GM12873 (cell line): ENCODE measurements around the gene TJP3.

ENCODE experiments used
- TF ChIP-seq, protein P1 (sequence below): IDR thresholded peaks from 2 replicates; pipeline ENCODE4 v1.5.1; 2012; ENCODE audit warnings: low read depth, mild to moderate bottlenecking, moderate library complexity, low read length, control low read depth; ENCODE audit not compliant: insufficient read depth; ENCODE audit errors: missing control alignments

Gene TJP3

DNA sequence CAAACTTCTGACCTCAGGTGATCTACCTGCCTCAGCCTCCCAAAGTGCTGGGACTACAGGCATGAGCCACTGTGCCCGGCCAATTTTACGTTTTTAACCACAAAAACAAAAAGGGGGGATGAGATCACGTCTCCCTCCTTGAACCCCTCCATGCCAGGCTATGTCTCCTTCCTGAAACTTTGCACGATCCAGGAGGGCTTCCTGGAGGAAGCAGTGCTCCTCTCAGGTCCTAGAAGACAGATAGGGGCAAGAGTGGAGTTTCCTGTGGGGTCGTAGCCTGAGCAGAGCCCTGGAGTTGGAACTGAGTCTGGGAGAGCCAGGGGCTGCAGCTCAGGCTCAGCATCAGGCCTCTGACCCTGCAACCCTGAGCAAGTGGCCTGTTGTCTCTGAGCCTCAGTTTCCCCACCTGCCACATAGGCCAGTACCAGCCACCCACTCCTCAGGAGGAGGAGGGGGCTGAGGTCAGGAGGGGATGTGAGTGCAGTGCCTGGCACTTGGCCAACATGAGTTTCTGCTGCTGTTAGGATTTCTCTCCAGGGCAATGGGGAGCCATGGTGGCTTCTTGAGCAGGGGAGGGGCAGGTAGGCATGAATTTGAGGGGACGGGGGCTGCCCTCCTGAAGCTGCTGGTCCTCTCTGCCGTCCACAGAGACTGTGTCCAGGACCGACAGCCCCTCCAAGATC lies 37.3 kb downstream of the TJP3 start:
- TF ChIP-seq, protein P1, sequence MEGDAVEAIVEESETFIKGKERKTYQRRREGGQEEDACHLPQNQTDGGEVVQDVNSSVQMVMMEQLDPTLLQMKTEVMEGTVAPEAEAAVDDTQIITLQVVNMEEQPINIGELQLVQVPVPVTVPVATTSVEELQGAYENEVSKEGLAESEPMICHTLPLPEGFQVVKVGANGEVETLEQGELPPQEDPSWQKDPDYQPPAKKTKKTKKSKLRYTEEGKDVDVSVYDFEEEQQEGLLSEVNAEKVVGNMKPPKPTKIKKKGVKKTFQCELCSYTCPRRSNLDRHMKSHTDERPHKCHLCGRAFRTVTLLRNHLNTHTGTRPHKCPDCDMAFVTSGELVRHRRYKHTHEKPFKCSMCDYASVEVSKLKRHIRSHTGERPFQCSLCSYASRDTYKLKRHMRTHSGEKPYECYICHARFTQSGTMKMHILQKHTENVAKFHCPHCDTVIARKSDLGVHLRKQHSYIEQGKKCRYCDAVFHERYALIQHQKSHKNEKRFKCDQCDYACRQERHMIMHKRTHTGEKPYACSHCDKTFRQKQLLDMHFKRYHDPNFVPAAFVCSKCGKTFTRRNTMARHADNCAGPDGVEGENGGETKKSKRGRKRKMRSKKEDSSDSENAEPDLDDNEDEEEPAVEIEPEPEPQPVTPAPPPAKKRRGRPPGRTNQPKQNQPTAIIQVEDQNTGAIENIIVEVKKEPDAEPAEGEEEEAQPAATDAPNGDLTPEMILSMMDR, result no peak

DNA sequence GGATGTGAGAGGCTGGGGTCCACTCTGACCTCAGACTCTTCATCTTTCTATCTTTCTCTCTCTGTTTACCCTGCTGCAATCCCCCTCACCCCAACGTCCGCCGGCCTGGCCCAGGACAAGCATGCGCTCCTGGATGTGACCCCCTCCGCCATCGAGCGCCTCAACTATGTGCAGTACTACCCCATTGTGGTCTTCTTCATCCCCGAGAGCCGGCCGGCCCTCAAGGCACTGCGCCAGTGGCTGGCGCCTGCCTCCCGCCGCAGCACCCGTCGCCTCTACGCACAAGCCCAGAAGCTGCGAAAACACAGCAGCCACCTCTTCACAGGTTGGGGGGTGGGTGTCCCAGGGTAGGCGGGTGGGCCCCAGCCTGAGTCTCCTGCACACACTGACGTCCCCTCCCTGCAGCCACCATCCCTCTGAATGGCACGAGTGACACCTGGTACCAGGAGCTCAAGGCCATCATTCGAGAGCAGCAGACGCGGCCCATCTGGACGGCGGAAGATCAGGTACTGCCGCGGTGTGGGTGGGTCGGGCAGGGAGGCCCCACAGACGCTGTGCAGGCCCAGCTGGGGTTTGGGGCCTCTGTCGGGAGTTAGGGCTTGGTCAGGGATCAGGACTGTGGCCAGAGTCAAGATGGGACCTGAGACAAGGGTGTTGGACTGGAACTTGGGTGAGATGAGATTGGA lies 38.3 kb downstream of the TJP3 start:
- TF ChIP-seq, protein P1, result no peak

DNA sequence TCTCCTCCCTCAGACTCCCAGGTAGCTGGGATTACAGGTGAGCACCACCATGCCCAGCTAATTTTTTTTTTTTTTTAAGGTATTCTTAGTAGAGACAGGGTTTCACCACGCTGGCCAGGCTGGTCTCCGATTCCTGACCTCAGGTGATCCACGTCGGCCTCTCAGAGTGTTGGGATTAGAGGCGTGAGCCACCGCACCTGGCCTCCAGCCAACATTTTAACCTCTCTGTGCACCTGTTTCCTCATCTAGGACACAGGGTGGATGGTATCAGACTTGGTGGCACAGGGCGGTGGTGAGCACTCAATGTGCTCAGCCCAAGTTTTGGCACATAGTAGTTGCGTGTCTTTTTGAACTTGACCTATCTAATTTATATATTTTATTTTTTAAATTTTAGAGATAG lies 40.8 kb downstream of the TJP3 start:
- TF ChIP-seq, protein P1, result no peak

DNA sequence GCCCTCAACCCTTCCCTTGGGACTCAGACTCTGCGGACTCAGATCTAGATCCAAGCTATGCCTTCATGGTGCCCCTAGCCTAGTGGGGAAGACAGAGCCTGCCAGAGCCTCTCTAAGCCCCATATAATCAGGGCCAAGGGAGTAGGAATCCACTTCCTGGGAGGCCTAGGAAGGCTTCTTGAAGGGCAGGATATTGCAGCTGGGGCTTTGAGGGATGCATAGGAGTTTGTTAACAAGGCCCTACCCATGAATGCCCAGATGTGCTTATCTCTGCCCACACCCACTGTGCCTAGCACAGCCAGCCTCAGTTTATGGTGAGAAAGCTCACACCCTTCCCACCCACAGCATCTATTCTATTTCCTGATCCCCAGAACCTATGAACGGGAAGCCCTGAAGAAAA lies 42.0 kb downstream of the TJP3 start:
- TF ChIP-seq, protein P1, result no peak

DNA sequence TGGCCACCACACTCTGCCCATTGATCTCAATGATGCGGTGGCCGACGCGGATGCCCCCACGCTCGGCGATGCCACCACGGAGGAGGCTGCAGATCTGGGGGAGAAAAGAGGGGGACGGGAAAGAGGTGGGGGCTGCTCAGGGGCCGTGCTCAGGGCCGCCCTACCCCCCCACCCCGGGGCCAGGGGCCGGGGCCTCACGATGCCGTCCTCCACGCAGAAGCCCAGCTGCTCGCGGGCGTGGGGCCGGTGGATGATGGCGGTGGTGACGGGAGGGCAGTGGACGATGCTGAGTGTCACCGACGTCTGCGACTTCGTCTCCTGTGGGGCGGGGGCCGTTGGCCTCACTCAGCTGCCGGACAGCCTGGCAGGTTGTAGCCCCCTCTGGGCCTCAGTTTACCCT lies 43.1 kb downstream of the TJP3 start:
- TF ChIP-seq, protein P1, result no peak

DNA sequence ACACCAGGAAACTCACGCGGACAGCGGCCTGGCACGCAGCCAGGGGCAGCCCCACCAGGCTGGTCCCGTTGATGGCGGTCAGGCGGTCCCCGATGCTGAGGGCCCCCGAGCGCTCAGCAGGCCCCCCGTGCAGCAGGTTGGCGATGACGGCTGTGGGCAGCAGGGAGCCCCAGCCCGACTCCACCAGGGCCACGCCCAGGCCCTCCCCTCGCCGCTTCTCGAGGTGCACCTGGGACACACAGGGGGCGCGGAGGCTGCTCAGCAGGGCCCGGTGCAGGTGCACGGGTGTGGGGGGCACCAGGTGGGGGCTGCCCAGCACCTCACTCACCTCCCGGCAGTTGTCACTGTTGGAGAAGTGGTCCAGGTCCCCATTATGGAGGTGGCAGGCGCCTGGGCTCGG lies 44.3 kb downstream of the TJP3 start:
- TF ChIP-seq, protein P1, result no peak

DNA sequence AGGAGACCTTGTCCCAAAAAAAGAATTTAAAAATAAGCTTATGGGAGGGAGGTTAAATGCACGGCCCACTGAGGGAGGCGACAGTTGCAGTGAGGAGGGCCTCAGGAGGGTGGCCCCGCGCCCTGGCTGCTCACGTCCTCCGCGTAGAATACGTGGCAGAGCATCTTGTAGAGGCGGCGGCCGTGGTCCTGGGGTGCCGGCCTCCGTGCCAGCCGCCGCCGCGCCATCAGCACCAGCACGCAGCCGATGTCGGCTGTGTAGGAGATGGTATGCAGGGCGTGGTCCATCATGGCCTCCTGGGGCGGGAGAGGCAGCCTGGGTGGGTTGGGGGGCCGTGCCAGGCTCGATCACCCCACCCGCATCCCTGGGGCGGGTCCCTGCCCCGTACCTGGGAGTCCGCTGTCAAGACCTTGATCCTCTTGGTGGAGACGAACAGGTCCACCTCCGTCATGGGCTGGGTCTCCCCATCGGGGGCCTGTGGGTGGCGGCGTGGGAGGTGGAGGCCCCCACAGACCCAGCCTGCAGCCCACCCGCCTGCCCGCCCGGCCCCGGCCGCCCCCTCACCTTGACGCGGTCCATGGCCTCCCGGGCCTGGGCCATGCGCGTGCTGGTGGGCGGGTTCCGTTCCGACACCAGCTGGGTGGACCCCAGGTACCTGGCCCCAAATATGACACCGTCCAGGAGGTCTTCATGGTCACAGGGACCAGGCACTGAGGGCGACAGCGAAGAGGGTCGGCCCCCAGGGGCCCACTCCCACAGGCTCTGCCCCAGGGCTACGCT lies 45.6 kb downstream of the TJP3 start:
- TF ChIP-seq, protein P1, result no peak
